AG09309 (cell line): Measurements from ENCODE around the gene ACOXL.

Source experiments
- DNase-seq: peaks from one replicate; pipeline ENCODE4 v3.0.0-alpha.2; 2010; ENCODE audit warnings: low read depth
- H3K4me3 ChIP-seq: 2 replicates; pipeline ENCODE4 v1.5.1; 2011; ENCODE audit warnings: mild to moderate bottlenecking, low read depth, low read length, moderate library complexity; ENCODE audit not compliant: control insufficient read depth
- TF ChIP-seq, protein P1 (sequence below): IDR thresholded peaks from 2 replicates; pipeline ENCODE4 v1.5.1; 2011; ENCODE audit warnings: mild to moderate bottlenecking, low read depth, low read length, inconsistent platforms; ENCODE audit not compliant: insufficient read depth, control insufficient read depth; ENCODE audit errors: missing control alignments

The ACOXL gene

DNA sequence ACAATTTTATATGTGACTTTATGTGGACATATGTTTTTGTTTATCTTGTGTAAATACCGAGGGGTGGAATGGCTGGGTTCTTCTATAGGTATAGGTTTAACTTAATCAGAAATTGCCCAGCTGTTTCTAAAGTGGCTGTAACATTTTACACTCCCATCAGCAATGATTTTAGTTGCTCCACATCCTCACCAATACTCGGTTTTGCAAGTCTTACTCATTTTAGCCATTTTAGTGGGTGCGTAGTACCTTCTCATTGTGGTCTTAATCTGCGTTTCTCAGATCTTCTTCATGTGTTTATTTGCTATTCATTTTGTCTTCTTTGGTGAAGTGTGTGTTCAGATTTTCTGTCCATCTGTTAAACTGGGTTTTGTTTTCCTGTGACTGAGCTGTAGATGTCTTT, 292.9 kb downstream of the ACOXL start:
- no peak for DNase-seq
- H3K4me3 ChIP-seq: no peak overlapping the region
- TF ChIP-seq, protein P1, sequence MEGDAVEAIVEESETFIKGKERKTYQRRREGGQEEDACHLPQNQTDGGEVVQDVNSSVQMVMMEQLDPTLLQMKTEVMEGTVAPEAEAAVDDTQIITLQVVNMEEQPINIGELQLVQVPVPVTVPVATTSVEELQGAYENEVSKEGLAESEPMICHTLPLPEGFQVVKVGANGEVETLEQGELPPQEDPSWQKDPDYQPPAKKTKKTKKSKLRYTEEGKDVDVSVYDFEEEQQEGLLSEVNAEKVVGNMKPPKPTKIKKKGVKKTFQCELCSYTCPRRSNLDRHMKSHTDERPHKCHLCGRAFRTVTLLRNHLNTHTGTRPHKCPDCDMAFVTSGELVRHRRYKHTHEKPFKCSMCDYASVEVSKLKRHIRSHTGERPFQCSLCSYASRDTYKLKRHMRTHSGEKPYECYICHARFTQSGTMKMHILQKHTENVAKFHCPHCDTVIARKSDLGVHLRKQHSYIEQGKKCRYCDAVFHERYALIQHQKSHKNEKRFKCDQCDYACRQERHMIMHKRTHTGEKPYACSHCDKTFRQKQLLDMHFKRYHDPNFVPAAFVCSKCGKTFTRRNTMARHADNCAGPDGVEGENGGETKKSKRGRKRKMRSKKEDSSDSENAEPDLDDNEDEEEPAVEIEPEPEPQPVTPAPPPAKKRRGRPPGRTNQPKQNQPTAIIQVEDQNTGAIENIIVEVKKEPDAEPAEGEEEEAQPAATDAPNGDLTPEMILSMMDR: no peak

DNA sequence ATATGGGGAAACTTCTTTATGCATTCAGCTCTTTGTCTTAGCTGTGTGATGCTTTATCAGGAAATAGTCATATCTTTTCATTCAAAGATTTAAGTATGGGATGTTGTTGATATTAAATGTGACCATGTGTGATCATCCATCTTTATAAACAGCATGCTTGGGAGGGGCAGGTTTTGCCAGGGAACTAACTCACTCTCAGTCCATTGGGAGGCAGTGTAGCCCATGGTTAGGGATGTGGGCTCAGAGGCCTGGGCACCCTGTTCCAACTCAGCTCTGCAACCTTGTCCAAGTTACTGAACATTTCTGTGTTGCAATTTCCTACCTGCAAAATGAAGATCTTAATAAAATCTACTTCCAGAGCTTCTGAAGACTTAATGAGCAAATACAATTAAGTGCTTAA, 296.3 kb downstream of the ACOXL start:
- DNase-seq: no peak
- TF ChIP-seq, protein P1: no peak

DNA sequence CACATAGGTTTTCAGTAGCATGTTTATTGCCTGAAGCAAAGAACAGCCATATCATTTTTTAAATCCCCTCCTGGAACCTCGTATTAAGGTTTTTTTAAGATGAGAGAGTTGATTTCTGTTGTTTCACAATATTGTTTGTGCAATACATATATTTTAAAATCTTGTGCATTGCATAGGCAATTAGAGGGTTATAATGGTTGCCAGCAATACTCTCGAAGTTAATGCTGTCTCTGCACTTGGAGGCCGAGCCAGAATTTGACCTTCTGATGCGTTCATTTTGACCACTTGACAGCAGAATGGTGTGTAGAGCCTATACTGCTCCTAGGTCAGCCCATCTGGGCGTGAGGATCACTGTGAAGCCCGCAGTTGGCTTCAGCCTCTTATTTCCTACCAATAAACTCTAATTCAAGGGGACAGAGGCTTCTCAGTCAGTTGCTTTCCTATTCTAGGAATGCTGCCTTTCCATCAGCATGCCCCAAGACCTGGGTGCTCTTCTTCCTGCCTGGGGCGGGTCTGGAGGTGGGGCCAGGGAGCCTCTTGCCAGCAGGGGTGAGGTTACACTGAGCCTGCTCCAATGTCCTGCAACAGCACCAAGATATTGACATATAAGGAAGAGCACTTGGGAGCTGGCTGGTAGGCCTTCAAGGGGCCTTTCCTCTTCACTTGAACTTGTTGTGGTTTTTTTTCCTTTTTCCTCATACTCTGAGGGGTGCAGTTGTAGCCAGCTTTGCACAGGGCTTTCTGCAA, 297.0 kb downstream of the ACOXL start:
- TF ChIP-seq, protein P1: no peak
- DNase-seq: no peak
- H3K4me3 ChIP-seq: no peak overlapping the region

More for the DNA sequence above, 296.3 kb downstream of the ACOXL start:
- no peak overlapping the region for H3K4me3 ChIP-seq

DNA sequence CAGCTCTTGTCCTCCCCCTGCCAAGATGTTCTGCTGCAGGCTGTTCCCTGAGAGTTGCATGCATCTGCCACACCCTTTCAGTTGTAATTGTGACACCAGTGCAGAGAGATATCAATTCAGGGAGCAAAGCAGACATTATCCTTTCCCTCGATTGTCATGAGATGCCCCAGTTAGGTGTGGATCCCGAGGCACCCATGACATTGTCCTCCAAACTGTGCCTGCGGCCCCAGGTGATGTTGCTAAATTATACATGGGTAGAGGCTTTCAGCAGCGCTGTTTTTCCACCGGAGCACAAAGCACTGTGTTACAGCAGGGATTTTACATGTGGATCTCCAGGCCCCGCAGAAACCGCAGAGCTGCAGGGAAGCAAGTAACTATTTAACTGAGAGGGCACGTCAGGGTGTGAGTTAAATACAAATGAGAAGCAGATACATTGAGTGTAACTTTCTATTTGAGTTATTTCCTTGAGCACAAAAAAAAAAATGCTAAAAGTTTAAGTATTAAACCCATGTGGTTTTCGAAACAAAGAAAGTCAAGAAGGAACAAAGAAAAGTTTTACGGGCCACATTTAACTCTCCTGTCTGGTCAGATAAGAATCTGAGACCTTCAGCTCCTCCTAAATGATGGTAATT, 298.0 kb downstream of the ACOXL start:
- H3K4me3 ChIP-seq: no peak overlapping the region
- TF ChIP-seq, protein P1: no peak
- DNase-seq: no peak

DNA sequence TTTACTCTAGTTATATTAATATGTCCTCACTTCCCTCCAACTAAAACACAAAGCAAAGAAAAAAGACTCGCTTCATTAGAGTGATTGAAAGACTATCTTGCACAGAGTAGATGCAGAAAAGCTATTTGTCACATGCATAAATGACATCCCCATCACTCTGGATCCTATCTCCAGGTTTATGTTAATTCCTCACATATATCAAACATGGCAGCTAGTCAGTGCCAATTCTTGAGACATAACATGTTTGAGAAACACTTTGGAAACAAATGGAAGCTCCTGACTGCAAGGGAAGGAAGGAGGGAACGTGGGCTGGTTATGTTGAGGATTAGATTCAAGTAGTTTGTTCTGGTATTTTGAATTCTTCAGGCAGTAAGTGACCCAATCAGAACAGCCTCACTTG, 298.6 kb downstream of the ACOXL start:
- TF ChIP-seq, protein P1: no peak
- H3K4me3 ChIP-seq: no peak overlapping the region
- no peak for DNase-seq

DNA sequence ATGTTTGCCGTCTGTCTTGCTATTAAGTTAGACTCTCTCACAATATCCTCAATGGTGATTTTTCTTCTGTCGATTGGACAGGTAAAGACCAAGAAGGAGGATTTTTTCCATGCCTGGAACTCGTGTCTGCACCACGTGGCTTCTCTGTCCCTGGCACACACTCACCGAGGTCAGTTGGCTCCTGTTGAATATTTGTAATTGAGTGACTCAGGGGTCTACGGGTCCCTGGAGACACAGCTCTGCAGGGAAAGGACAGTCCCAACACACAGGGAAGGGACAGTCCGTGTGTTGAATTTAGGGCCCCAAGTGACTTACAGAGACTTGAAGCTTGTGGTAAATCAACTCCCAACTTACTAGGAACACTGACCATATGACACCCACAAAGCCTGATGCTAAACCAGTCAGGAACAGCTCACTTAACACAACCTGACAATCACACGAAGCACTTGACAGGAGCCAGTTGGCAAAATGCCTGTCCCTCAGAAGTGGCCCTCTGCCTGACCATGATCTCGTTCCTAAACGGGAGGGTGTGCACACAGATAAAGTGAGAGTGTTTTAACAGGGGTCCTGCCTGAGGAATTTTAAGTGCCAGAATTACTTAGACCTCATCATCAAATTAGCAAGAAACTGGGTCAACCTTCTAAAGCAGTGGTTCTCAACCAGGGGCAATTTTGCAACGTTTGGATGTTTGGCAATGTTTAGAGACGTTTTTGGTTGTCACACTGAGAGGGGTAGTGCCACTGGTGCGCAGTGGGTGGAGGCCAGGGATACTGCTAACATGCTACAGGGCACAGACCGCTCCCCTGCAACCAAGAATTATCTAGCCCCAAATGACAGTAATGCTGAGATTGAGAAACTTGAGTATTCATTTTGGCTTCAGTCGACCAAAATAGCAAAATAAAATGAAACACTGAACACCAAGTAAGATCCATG, 299.4 kb downstream of the ACOXL start:
- TF ChIP-seq, protein P1: no peak
- DNase-seq: no peak
- no peak overlapping the region for H3K4me3 ChIP-seq
